Body of pancreas (tissue), 4 donors: Measurements from ENCODE around the gene FIBP.

Experiments used
- CTCF ChIP-seq, 7 experiments: fragments of 450-650 bp in 4 of 7; fragments of 200-600 bp in 3 of 7; sonication (generic) in 3 of 7; IDR thresholded peaks; one replicate each; pipeline ENCODE4 v1.5.1; 2016 to 2019; ENCODE audit warnings: antibody characterized with exemption in 7 of 7
- POLR2A ChIP-seq, 3 donors: fragments of 450-650 bp; IDR thresholded peaks; one replicate each; pipeline ENCODE4 v1.6.1; 2016; ENCODE audit warnings: antibody characterized with exemption in 3 of 3, mild to moderate bottlenecking in 2 of 3

- peak in 1 of 7 experiments; percentile 5 for TF ChIP-seq CTCF (IDR thresholded peaks at IDR 0.05)
- TF ChIP-seq POLR2A (IDR thresholded peaks at IDR 0.05), result peak; percentile 62 to 86 (median 80)
Observed at GRCh38 chr11:65859095-65859811, 29.0 kb downstream of the FIBP start.
